GM12873 (cell line): ENCODE data around the gene IL6ST.

ENCODE experiments used
- CTCF ChIP-seq: IDR thresholded peaks from 2 replicates; pipeline ENCODE4 v1.5.1; 2012; ENCODE audit warnings: low read depth, mild to moderate bottlenecking, moderate library complexity, low read length, control low read depth; ENCODE audit not compliant: insufficient read depth; ENCODE audit errors: missing control alignments

The IL6ST gene

GRCh38 chr5:55918087-55919035 is 76.4 kb downstream of the IL6ST start:
- no peak for TF ChIP-seq CTCF

GRCh38 chr5:55917402-55918086 is 77.2 kb downstream of the IL6ST start:
- no peak for TF ChIP-seq CTCF

- TF ChIP-seq CTCF, result no peak
Measured at GRCh38 chr5:55916986-55917385, 77.8 kb downstream of the IL6ST start.

- TF ChIP-seq CTCF, result no peak
Measured at GRCh38 chr5:55915783-55916182, 79.0 kb downstream of the IL6ST start.

GRCh38 chr5:55914971-55915370 is 79.8 kb downstream of the IL6ST start:
- no peak for TF ChIP-seq CTCF

GRCh38 chr5:55913466-55914413 is 81.0 kb downstream of the IL6ST start:
- TF ChIP-seq CTCF, result no peak
